Peyer's patch (tissue), 4 donors: ENCODE measurements around the gene SSUH2.

Source experiments
- CTCF ChIP-seq, 6 experiments: fragments of 450-650 bp in 4 of 6; fragments of 200-600 bp in 2 of 6; sonication (generic) in 1 of 6; IDR thresholded peaks; one replicate each; pipeline ENCODE4 v1.5.1; 2017 to 2019; ENCODE audit warnings: antibody characterized with exemption in 6 of 6, mild to moderate bottlenecking in 3 of 6, moderate library complexity in 1 of 6
- POLR2A ChIP-seq, 2 donors: fragments of 450-650 bp; IDR thresholded peaks; one replicate each; pipeline ENCODE4 v1.5.1; 2017; ENCODE audit warnings: antibody characterized with exemption in 2 of 2, mild to moderate bottlenecking in 2 of 2, moderate library complexity in 2 of 2

DNA sequence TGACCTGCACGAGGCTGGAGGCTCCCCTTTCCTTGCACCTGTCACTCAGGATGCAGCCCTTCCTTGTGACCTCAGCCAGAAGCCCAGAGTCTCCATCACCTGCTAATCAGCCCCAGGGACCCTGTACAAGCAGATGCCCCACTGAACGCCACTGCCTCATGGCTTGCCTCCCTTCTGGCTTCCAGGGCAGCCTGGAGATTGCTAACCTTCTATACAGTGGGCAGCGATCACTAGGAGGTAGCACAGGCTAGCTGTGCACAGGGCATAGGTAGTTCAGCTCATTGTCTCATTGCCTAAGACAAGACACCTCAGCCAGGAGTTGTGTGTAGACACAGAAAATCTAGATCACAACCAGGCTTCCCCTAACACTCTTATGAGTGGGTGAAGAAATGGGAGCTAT is 49.3 kb downstream of the SSUH2 start:
- TF ChIP-seq CTCF (IDR thresholded peaks at IDR 0.05) (no peak), POLR2A (IDR thresholded peaks at IDR 0.05) (no peak)
